Neural cell (in vitro differentiated cells): ENCODE results near the gene SLC25A42.

ENCODE experiments used
- CTCF ChIP-seq: fragments of 450-650 bp; IDR thresholded peaks from 2 replicates; pipeline ENCODE4 v1.5.1; 2014; ENCODE audit warnings: antibody characterized with exemption, mild to moderate bottlenecking, moderate library complexity; ENCODE audit not compliant: poor library complexity, severe bottlenecking
- EZH2 ChIP-seq: fragments of 200-600, 300-800 bp; shearing (Covaris generic), sonication (generic); IDR thresholded peaks from 2 replicates; pipeline ENCODE4 v1.6.1; 2014; ENCODE audit warnings: antibody characterized with exemption, low read length, borderline replicate concordance, mild to moderate bottlenecking; ENCODE audit not compliant: insufficient read depth, poor library complexity, severe bottlenecking
- MXI1 ChIP-seq: fragments of 450-650 bp; conservative IDR thresholded peaks from 2 replicates; pipeline ENCODE4 v1.6.1; 2014; ENCODE audit warnings: antibody characterized with exemption, mild to moderate bottlenecking; ENCODE audit not compliant: poor library complexity, severe bottlenecking
- POLR2AphosphoS5 ChIP-seq: IDR thresholded peaks from 2 replicates; pipeline ENCODE4 v1.6.1; 2012
- RAD21 ChIP-seq: fragments of 450-650 bp; conservative IDR thresholded peaks from 2 replicates; pipeline ENCODE4 v1.6.1; 2014; ENCODE audit warnings: antibody characterized with exemption, mild to moderate bottlenecking, moderate library complexity
- SMC3 ChIP-seq: fragments of 450-650 bp; conservative IDR thresholded peaks from 2 replicates; pipeline ENCODE4 v1.6.1; 2014; ENCODE audit warnings: antibody characterized with exemption, mild to moderate bottlenecking, moderate library complexity; ENCODE audit not compliant: poor library complexity

GRCh38 chr19:19025861-19026260 is 37.9 kb upstream of the SLC25A42 start:
- TF ChIP-seq CTCF (no peak), POLR2AphosphoS5 (no peak), MXI1 (no peak), EZH2 (no peak), RAD21 (no peak), SMC3 (no peak)
